ENCODE data around the gene VPS4B. TPM values are rescaled to one million over a fixed set of nuclear protein-coding genes. Genes with fewer than 3 reads are reported as not detected.

The VPS4B gene
- 44.7 and 50.3 TPM in 2 replicates for total RNA-seq (2014; rRNA removed)
- percentile 93 among the genes with signal in this experiment for Bru-seq, nascent RNA
- percentile 92 among the genes with signal in this experiment for BruChase-seq, experiment 1, labeled RNA remaining after a 6-hour chase
- BruChase-seq, experiment 2, labeled RNA remaining after a 2-hour chase, result percentile 93 among the genes with signal in this experiment
- long read RNA-seq, transcript VPS4B-201 (11 exons, 3,324 nt), result major isoform, 175 of 215 reads
- long read RNA-seq, partial matches to known transcripts, result 12 of 215 reads
- long read RNA-seq, other reads (novel, unspliced or antisense), result 27 of 215 reads

GRCh38 chr18:63422087-63422863 lies at the start of gene VPS4B:
Gene VPS4B, minus strand, starts transcription at chr18:63422476. Its CDS starts 217 bp downstream, at chr18:63422259.
- H3K4me1 ChIP-seq (ENCODE audit: insufficient read depth, low read length), result peaks cover 18% of the 10 kb centered on the region
- peak within 1 kb of the TSS; percentile 91 for H2AFZ ChIP-seq (ENCODE audit: low read length)
- BruUV-seq (replicated peaks), result no TSS peak
- H3K36me3 ChIP-seq (ENCODE audit: low read depth, low read length), result peaks cover 19% of the 10 kb centered on the region; the same call in 1 of the 2 replicates
- H3F3A ChIP-seq (ENCODE audit: low read length, unreplicated experiment), result no peaks in the 10 kb centered on the region
- peak within 1 kb of the TSS; percentile 95 for H3K4me3 ChIP-seq (ENCODE audit: low read length)
- peaks cover 50% of the 10 kb centered on the region for H3K79me2 ChIP-seq (ENCODE audit: low read length)
- peak within 1 kb of the TSS; percentile 98 for H3K4me2 ChIP-seq (ENCODE audit: low read length)
- ChIA-PET POLR2A (ENCODE audit: unreplicated experiment) (interaction anchor here (0.5 to 1.0 kb wide), 3 partner anchors 11 to 55 kb away, joined by 5 to 21 read pairs (median 9); partner anchors contain the start of gene SERPINB5), CTCF (no interaction called here)
- intact Hi-C loops (cut with micrococcal nuclease), result loop anchor here (1.0 to 5.0 kb wide), 2 partner anchors 12 to 55 kb away; partner anchors contain the start of gene KDSR
- no peaks in the 10 kb centered on the region for H3K9me2 ChIP-seq (replicated peaks; ENCODE audit: low read length)
- H3K27me3 ChIP-seq (ENCODE audit: low read length), result no peaks in the 10 kb centered on the region
- H3K9me3 ChIP-seq (ENCODE audit: low read length), result no peaks in the 10 kb centered on the region
- ATAC-seq (peak; percentile 95), DNase-seq (peak; percentile 99)
- H3K27ac ChIP-seq (ENCODE audit: low read length), result peak within 1 kb of the TSS; percentile 81
- H4K20me1 ChIP-seq (ENCODE audit: low read length), result peaks cover 7% of the 10 kb centered on the region; the same call in 1 of the 2 replicates
- TF ChIP-seq CTCF (conservative IDR thresholded peaks at IDR 0.05; ENCODE audit: low read depth, low read length) (no peak), EZH2 (IDR thresholded peaks at IDR 0.05; ENCODE audit: low read length, unreplicated experiment) (no peak), EZH2phosphoT487 (IDR thresholded peaks at IDR 0.05; ENCODE audit: borderline replicate concordance, low read length) (no peak)
- peak within 1 kb of the TSS; percentile 94 for H3K9ac ChIP-seq (ENCODE audit: low read length)

- Histone ChIP-seq H3K9me3 (ENCODE audit: low read length) (no peaks in the 10 kb centered on the region), H3K4me1 (ENCODE audit: insufficient read depth, low read length) (peaks cover 31% of the 10 kb centered on the region), H3K79me2 (ENCODE audit: low read length) (no peaks in the 10 kb centered on the region), H3K9me2 (replicated peaks; ENCODE audit: low read length) (no peaks in the 10 kb centered on the region), H2AFZ (ENCODE audit: low read length) (no peak overlapping the region), H3K4me3 (ENCODE audit: low read length) (no peak overlapping the region), H3F3A (ENCODE audit: low read length, unreplicated experiment) (peaks cover 5% of the 10 kb centered on the region), H3K27ac (ENCODE audit: low read length) (peak overlapping the region; percentile 100), H3K9ac (ENCODE audit: low read length) (no peak overlapping the region), H3K27me3 (ENCODE audit: low read length) (no peaks in the 10 kb centered on the region), H4K20me1 (ENCODE audit: low read length) (no peaks in the 10 kb centered on the region), H3K4me2 (ENCODE audit: low read length) (no peak overlapping the region), H3K36me3 (ENCODE audit: low read depth, low read length) (no peaks in the 10 kb centered on the region)
- no peak for ATAC-seq
- DNase-seq, result no peak
- ChIA-PET CTCF (no interaction called here), POLR2A (ENCODE audit: unreplicated experiment) (no interaction called here)
- TF ChIP-seq EZH2 (IDR thresholded peaks at IDR 0.05; ENCODE audit: low read length, unreplicated experiment) (no peak), EZH2phosphoT487 (IDR thresholded peaks at IDR 0.05; ENCODE audit: borderline replicate concordance, low read length) (no peak), CTCF (conservative IDR thresholded peaks at IDR 0.05; ENCODE audit: low read depth, low read length) (no peak)
- intact Hi-C loops (cut with micrococcal nuclease), result no loop called here
- BruUV-seq (replicated peaks), result no TSS peak
Measured at GRCh38 chr18:63470751-63471150, 48.5 kb upstream of the VPS4B start.

Measured in PC-3 (cell line).